Hematopoietic multipotent progenitor cell treated with erythropoietin and hydrocortisone succinate and interleukin-3 and kit ligand, for 17 days (in vitro differentiated cells): Measurements from ENCODE around the gene S100A16.
"Not testable (repeated sequence)": the region's sequence is repeated elsewhere in the genome, so short reads cannot be mapped to it uniquely, and the experiment has no call there.

Experiments
- DNase-seq: peaks from one replicate; pipeline ENCODE4 v3.0.0-alpha.2; 2015; ENCODE audit warnings: low spot score

S100A16 gene

DNA sequence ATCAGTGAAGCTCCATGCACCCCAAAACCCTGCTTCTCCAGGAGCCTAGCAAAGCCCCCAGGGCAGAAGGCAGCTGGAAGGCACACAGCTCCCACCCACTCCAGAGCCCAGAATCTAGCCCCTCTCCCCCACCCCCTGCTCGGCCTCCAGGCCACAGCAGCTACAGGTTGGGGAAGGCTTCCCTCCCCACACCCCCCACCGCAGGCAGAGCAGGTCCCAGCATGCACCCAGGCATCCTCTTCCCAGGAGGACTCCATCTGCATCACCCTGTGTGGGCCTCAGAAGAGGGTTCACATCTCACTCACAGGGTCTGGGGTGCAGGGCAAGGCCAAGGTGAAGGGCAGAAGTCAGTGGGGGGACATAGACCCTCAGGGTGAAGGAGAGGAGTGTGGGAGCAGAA is 2.5 kb upstream of the S100A16 start:
- DNase-seq: no peak

DNA sequence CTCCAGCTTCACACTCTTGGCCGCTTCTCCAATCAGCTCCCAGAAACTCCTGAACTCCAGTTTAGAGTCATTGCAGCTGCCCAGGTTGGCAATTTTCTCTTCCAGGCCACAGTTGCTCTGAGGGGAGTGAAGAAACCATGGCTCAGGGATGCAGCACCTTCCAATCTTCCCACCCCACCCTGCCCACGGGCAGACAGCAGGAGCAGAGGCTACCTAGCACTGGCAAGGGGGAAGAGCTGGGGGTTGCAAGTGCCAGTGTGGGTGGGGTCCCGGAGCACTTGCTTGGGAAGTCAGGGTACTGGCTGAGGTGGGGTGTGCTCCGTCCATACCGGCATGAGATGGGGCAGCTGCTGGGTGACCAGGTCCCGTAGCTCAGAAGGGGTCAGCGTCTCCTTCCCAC is 2.0 kb upstream of the S100A16 start:
- DNase-seq: no peak

GRCh38 chr1:153614189-153614900 is 1.4 kb upstream of the S100A16 start:
- no peak for DNase-seq

- no peak for DNase-seq
Measured at GRCh38 chr1:153613406-153613805, 469 bp upstream of the S100A16 start.

DNA sequence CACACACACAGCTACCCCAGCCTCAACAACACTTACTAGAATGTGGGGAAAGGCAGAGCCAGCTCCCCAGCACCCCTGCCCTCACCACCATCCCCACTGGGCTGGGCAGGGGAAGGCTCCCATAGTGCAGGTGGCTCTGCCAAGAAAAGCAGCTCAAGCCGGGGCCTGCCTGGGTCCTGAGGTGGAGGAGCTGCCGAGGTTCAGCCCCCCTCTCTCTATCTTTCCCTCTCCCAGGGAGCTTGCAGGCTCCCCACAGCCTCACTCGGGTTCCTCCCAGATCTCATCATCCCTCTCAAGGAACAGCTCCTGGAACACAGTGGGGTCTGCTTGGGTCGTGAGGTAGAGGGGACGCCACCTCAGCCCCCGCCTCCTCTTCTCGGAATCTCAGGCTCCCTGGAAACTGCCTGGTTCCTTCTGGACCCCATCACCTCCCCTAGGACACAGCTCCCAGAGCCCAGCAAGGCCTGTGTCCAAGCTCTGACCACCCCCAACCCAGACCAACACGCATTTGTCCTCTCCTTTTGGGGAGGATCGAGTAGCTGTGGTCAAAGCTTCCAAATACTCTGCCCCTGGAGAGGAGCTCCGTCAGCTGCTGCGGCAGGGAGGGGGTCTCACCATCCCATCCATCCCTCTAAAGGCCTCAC is 704 bp downstream of the S100A16 start:
- no peak for DNase-seq

DNA sequence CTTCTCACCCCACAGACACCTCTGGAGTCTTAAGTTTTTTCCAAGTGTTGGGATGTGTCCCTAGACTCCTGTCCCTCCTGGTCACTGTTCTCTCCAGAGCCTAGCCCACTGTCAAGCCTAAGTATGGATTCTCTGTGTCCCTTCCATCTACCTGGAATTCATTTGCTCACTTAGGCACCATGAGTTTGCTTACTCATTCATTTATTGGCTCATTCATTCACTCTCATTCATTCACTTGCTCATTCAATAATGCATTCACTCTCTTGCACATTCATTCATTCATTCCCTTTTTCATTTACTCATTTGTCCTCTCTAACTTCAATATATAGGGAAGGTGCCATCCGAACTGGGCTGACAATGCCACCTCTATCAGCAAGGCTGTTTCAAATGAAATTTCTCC is 1.6 kb downstream of the S100A16 start:
- DNase-seq: no peak

DNA sequence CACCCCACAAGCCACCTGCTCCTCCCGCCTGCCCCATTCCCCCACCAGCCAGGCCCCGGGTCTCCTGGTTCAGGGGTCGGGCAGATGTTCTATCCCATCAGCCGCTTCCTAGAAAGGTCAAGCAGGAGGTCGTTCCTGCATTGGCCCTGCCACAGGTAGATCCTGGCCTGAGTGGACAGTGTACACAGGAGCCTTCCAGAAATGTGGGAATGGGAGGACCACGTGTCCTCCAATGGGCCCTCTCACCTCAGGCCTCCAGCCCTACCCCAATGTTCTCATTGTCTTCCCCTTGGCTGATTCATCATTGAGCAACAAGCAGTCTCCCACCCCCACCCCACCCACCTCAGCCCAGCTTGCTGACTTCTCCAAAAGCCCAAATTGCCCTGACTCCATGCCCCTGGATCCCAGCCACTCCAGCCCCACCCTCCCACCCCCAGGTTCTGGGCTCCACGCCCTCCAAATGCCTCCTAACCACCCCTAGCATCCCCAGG is 2.1 kb downstream of the S100A16 start:
- DNase-seq: no peak

- no peak for DNase-seq
Measured at GRCh38 chr1:153610334-153610733, 2.6 kb downstream of the S100A16 start.

GRCh38 chr1:153609585-153609907 is 3.4 kb downstream of the S100A16 start:
- DNase-seq: no peak

GRCh38 chr1:153608742-153609584 is 4.0 kb downstream of the S100A16 start:
- no peak for DNase-seq

DNA sequence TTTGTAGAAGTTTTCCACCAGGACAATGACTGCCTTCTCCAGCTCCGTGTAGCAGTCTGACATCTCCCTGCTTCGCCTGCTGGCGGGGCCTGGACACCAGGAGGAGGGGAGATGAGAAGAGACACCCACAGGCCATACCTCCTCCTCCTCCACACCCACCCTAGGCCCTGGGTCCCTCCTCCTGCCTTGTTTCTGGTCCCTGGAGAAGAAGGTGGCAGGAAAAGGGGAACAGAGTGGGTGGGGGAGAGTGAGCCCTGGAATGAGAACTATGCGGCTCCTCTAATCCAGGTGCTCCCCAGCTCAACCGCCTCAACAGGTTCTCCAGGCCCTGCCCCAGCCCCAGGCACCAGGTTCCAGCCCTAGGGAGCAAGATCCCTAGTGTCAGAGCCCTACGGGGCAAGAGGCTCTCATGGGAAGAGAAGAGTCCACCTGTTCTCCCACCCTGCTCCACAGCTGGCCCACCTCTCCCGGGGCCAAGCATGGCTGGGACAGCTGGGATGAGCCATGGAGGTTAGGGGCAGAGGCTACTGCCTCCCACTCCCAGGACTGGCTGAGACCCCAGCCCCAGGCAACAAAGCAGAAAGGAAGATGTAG is 4.8 kb downstream of the S100A16 start:
- DNase-seq: no peak

DNA sequence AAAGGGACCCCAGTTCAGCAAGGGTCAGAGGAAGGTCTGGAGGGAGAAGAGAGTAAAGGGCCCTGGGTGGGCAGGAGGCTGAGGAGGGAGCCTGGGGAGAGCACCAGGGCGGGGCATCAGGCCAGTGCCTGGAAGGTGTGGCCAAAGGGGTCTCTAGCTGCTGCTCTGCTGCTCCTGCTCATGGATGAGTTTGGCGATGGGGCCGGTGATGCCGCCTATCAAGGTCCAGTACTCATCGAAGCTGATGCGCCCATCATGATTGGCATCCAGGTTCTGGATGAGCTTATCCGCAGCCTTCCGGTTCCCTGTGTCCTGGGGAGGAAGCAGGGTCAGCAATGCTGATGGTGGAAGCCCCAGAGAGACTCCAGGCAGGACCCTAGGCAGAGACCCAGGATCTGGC is 5.6 kb downstream of the S100A16 start:
- DNase-seq: no peak

- no peak for DNase-seq
Measured at GRCh38 chr1:153606194-153606593, 6.7 kb downstream of the S100A16 start.

- DNase-seq: no peak
Measured at GRCh38 chr1:153602749-153603148, 10.2 kb downstream of the S100A16 start.

GRCh38 chr1:153599847-153600246 is 13.1 kb downstream of the S100A16 start:
- DNase-seq: no peak

DNA sequence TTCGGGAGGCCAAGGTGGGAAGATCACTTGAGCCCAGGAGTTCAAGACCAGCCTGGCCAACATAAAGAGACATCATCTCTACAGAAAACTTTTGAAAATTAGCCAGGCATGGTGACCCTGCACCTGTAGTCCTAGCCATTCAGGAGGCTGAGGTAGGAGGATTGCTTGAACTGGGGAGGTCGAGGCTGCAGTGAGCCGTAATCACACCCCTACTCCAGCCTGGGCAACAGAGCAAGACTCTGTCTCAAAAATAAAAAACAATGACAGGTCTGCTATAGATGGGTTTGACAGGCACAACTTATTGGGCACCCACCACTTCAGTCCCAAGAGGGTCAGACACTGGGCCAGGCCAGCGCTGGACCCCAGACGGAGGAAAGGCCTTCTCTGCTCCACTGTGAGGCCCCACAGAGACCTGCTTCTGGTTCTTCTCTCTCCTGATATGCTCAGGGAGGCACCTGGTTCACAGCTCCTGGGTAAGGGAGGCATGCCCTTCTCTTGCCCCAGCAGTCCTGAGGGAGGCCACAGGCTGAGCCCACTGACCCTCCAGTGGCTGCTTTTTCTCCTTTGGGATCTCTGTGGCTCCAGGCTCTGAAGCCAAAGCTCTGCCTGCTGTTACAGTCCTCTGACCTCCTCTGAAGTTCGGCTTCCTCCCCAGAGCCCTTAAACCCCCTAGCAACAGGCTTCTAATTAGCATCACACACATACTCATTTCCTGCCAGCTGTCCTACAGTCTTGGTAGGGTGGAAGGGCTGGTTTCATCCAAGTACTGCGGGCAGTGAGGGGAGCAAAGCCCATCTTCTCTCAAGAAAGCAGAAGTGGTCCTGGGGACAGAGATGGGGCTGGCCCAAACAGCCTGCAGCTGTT is 14.4 kb downstream of the S100A16 start:
- DNase-seq: no peak

- DNase-seq: no peak
Measured at GRCh38 chr1:153597206-153597605, 15.7 kb downstream of the S100A16 start.

- DNase-seq: no peak
Measured at GRCh38 chr1:153592748-153593147, 20.2 kb downstream of the S100A16 start.

GRCh38 chr1:153588482-153588881 is 24.5 kb downstream of the S100A16 start:
- DNase-seq: no peak

- not testable (repeated sequence) for DNase-seq
Measured at GRCh38 chr1:153588033-153588432, 24.9 kb downstream of the S100A16 start.

GRCh38 chr1:153587314-153587713 is 25.6 kb downstream of the S100A16 start:
- DNase-seq: no peak

DNA sequence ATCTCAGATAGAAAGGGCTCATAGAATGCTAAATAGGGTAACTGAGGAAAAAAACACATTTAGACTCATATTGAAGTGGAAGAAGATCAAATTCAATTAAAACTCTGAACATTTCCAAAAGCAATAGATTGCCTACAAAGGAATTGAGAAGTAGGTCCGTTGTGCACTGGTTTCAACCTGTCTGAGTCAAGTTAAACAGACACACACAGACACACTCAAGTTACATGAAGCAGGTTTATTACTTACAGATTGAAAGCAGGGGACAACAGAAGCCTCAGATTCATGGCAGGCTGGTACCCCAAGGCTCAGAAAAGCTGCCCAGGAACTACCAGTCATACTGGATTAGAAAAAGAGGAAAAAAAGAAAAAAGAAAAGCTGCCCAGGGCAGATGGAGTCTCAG is 26.6 kb downstream of the S100A16 start:
- DNase-seq: no peak
